ENCODE results near the gene DAP.

DAP gene

DNA sequence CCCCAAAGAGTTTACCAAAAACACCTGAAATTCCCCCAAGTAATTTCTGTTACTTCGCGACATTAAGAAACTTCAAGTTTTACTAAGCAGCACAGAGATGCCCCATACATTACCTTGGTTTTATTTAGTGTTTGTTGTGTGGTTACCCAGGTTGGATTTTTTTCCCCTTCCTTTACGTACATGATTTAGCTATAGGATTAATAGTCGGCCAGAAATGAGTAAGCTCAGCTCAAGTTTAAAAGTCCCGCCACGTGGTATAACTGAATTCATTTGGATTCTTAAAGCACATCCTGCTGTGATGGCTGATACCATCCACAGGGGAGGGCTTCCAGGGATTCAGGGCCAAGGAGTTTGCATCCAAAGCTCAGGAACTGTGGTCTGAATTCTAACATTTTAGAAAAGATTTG lies 75.9 kb downstream of the DAP start:
- TF ChIP-seq, protein P1, sequence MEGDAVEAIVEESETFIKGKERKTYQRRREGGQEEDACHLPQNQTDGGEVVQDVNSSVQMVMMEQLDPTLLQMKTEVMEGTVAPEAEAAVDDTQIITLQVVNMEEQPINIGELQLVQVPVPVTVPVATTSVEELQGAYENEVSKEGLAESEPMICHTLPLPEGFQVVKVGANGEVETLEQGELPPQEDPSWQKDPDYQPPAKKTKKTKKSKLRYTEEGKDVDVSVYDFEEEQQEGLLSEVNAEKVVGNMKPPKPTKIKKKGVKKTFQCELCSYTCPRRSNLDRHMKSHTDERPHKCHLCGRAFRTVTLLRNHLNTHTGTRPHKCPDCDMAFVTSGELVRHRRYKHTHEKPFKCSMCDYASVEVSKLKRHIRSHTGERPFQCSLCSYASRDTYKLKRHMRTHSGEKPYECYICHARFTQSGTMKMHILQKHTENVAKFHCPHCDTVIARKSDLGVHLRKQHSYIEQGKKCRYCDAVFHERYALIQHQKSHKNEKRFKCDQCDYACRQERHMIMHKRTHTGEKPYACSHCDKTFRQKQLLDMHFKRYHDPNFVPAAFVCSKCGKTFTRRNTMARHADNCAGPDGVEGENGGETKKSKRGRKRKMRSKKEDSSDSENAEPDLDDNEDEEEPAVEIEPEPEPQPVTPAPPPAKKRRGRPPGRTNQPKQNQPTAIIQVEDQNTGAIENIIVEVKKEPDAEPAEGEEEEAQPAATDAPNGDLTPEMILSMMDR (IDR thresholded peaks at IDR 0.05; ENCODE audit: low read length, missing control alignments), result no peak
- DNase-seq (ENCODE audit: low read depth), result no peak
- no peak overlapping the region for H3K4me3 ChIP-seq (replicated peaks; ENCODE audit: low read depth, low read length)

DNA sequence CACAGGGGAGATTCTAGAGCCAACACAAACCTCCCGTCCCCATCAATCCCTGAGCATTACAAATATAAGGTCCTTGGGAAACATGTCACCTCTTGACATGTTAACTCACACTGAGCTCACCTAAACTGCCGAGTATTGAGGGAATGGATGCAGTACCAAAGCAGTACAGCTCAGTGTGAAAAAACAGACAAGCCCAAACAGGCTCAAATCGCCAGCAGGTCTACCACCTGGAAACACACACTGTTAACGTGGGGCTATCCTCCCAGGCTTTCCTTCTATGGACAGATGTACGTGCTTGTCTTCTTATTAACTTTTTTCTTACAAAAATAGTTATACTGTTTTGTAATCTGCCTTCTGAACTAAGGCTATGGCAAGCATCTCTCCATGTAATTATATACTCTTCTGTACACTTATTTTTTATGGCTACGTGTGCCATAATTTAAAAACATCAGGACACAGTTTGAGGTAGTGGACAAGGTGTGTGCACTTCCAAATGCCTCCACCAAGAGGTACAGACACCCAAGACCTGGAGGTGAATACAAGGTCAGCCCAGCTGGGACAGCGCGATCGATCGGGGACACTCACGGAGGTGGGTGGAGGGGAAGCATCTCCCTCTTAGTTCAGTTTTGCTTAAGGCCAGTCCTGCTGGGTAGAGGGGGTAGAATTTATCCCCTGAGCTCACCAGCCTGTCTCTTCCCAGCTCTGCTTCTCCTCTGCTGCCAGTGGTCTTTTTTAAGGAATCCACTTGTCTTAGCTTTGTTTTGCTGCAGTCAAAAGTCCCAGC lies 76.5 kb downstream of the DAP start:
- no peak for DNase-seq (ENCODE audit: low read depth)
- TF ChIP-seq, protein P1 (IDR thresholded peaks at IDR 0.05; ENCODE audit: low read length, missing control alignments), result no peak
- H3K4me3 ChIP-seq (replicated peaks; ENCODE audit: low read depth, low read length), result no peak overlapping the region

DNA sequence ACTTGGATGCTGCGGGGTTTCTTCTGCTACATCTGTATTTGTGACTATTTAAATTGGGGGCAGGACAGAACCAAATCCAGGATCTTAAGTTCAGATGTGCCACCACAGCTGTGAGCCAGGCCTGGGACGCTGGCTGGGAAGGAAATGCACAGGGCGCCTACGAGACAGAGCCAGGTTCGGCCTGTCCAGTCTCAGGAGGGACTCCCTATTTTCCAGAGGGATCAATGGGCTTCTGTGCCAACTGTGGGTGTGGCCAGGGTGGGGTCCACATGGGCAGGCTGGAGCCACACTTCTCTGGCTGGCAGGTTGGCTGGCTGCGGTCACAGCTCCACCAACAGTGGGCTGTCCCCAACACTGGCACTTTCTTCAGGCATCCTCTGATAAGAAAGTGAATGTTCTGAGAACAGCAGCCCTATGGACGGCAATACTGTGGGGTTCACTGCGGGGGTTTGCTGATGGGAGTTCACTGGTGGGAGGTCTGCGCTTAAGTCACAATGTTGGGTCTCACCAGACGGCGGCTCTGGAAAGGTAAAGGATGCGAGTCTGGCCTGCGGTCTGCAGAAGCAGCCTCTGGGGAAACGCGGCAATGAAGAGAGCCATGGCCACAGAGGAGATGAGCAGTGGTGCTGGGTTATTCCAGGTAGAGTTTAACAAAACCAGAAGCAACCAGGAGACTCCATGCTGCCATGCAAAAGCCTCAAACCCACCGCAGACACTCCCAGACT lies 78.1 kb downstream of the DAP start:
- no peak overlapping the region for H3K4me3 ChIP-seq (replicated peaks; ENCODE audit: low read depth, low read length)
- no peak for DNase-seq (ENCODE audit: low read depth)
- TF ChIP-seq, protein P1 (IDR thresholded peaks at IDR 0.05; ENCODE audit: low read length, missing control alignments), result no peak

DNA sequence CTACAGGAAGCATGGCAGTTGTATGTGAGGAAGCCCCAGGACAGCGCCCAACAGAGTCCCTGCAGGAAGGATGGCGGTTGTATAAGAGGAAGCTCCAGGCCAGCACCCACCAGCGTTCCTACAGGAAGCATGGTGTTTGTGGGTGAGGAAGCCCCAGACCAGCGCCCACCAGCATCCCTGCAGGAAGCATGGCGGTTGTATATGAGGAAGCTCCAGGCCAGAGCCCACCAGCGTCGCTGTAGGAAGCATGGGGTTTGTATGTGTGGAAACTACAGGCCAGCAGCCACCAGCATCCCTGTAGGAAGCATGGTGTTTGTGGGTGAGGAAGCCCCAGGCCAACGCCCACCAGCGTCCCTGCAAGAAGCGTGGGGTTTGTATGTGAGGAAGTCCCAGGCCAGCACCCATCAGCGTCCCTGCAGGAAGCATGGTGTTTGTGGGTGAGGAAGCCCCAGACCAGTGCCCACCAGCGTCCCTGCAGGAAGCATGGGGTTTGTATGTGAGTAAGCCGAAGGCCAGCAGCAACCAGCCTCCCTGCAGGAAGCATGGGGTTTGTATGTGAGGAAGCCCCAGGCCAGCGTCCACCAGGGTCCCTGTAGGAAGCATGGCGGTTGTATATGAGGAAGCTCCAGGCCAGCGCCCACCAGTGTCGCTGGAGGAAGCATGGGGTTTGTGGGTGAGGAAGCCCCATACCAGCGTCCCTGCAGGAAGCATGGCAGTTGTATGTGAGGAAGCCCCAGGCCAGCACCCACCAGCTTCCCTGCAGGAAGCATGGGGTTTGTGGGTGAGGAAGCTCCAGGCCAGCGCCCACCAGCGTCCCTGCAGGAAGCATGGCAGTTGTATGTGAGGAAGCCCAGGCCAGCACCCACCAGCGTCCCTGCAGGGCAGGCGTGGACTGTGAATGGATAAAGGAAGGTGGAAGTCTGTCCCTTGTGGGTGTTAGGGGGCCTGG lies 79.0 kb downstream of the DAP start:
- no peak overlapping the region for H3K4me3 ChIP-seq (replicated peaks; ENCODE audit: low read depth, low read length)
- TF ChIP-seq, protein P1 (IDR thresholded peaks at IDR 0.05; ENCODE audit: low read length, missing control alignments), result no peak
- DNase-seq (ENCODE audit: low read depth), result no peak

DNA sequence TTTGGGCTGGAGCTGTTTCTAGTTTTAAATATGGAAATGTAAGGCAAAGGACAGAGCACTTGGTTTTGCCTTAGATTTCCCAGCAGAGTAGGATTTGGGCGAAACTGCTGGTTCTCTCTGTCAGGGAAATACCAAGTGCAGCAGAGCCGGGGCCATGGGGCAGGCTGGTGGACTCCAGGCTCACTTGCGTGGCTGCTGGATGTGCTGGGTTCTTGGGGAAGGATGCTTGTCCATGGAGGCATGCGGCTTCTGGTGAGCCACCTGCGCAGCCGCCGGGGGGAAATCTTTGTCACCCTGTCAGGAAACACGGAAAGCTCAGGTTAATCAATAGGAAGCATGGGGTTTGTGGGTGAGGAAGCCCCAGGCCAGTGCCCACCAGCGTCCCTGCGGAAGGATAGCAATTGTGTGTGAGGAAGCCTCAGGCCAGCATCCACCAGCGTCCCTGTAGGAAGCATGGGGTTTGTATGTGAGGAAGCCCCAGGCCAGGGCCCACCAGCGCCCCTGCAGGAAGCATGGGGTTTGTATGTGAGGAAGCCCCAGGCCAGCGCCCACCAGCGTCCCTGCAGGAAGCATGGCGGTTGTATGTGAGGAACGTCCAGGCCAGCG lies 80.1 kb downstream of the DAP start:
- TF ChIP-seq, protein P1 (IDR thresholded peaks at IDR 0.05; ENCODE audit: low read length, missing control alignments), result no peak
- DNase-seq (ENCODE audit: low read depth), result no peak
- no peak overlapping the region for H3K4me3 ChIP-seq (replicated peaks; ENCODE audit: low read depth, low read length)

DNA sequence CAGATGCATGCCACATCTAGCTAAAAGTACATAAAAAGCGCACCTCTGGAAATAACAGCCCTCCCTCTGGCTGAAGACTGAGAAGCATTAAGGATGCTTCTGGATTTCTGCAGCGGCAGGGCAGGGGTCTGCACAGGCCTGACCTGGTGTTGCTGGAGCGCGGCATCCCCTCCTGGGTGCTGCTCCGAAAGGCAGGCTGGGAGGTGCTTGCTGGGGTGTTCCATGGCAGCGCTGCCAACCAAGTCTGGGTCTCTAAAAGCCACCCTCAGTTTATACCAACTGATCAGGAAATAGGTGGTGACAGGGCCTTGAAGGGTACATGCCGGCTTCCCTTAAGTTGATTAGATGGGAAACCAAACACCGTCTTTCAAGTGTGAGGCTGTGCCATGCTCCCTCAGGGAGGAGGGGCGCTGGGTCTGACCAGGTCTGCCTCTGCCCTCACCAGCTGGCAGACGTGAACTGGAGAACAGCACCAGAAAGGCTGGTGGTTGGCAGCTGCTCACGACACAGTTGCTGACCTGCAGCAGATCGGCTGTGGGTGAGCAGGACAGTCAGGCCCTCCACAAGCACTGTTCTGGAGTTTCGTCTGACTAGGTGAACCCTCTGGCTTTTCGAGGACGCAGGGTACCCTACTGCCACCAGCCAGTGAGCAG lies 81.6 kb downstream of the DAP start:
- TF ChIP-seq, protein P1 (IDR thresholded peaks at IDR 0.05; ENCODE audit: low read length, missing control alignments), result no peak
- no peak overlapping the region for H3K4me3 ChIP-seq (replicated peaks; ENCODE audit: low read depth, low read length)
- no peak for DNase-seq (ENCODE audit: low read depth)
